Measurements from ENCODE around the gene ZNF333.

The ZNF333 gene

DNA sequence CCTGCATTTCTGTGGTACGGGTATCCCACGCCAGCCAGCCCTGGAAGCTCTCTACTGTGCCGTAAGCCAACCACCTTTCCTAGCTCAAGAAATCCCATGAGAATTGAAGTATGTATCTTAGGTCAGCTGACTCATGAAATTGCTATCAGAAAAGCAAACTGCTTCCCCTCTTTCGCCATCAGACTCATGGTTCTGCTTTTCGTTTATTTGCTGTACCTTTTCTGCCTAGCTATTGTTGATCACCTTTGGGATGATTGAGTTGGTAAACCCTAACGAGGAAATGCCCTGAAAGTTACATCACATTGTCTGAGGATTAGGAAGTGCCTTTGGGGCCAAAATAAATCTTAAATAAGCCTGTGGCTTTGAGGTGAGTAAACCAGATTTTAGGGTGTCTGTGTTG lies 15.1 kb upstream of the ZNF333 start, which contains the start of gene ADGRE3:
Gene ADGRE3, minus strand, starts transcription at position 81 of the 400 bp plus-strand sequence. Its CDS starts 74 bp downstream, at position 7.
- H3K27ac ChIP-seq (ENCODE audit: low read depth, low read length), result no peak within 1 kb of the TSS
- peaks cover 21% of the 10 kb centered on the region for H3K4me1 ChIP-seq (ENCODE audit: control insufficient read depth, low read length)
- H3K27me3 ChIP-seq (ENCODE audit: control insufficient read depth, low read length), result no peaks in the 10 kb centered on the region
- H4K20me1 ChIP-seq (ENCODE audit: control insufficient read depth, insufficient read depth, low read depth, low read length), result no peaks in the 10 kb centered on the region
- no peaks in the 10 kb centered on the region for H3F3A ChIP-seq (ENCODE audit: control insufficient read depth, insufficient read depth)
- no peak within 1 kb of the TSS for H3K4me3 ChIP-seq (ENCODE audit: low read length)
- no peaks in the 10 kb centered on the region for H3K9me2 ChIP-seq (replicated peaks; ENCODE audit: control insufficient read depth, low read length)
- no peaks in the 10 kb centered on the region for H3K36me3 ChIP-seq (ENCODE audit: control insufficient read depth, low read length)
- H3K9me3 ChIP-seq (ENCODE audit: control insufficient read depth, insufficient read depth, low read length), result no peaks in the 10 kb centered on the region
- no peak for TF ChIP-seq CTCF (IDR thresholded peaks at IDR 0.05; ENCODE audit: low read depth, low read length, poor library complexity, severe bottlenecking)
- TF ChIP-seq EZH2phosphoT487 (IDR thresholded peaks at IDR 0.05; ENCODE audit: borderline replicate concordance, low read length), result no peak
- H3K4me2 ChIP-seq (ENCODE audit: low read length), result peak within 1 kb of the TSS; percentile 7; the same call in 1 of the 2 replicates
- H3K79me2 ChIP-seq (ENCODE audit: control insufficient read depth, low read length), result no peaks in the 10 kb centered on the region

- Histone ChIP-seq H3K9me3 (ENCODE audit: control insufficient read depth, insufficient read depth, low read length) (no peaks in the 10 kb centered on the region), H4K20me1 (ENCODE audit: control insufficient read depth, insufficient read depth, low read depth, low read length) (no peaks in the 10 kb centered on the region), H3K4me2 (ENCODE audit: low read length) (no peak overlapping the region), H3K9me2 (replicated peaks; ENCODE audit: control insufficient read depth, low read length) (no peaks in the 10 kb centered on the region), H3K4me1 (ENCODE audit: control insufficient read depth, low read length) (peaks cover 21% of the 10 kb centered on the region), H3K36me3 (ENCODE audit: control insufficient read depth, low read length) (no peaks in the 10 kb centered on the region), H3K4me3 (ENCODE audit: low read length) (no peak overlapping the region), H3K27ac (ENCODE audit: low read depth, low read length) (no peak overlapping the region), H3F3A (ENCODE audit: control insufficient read depth, insufficient read depth) (no peaks in the 10 kb centered on the region), H3K79me2 (ENCODE audit: control insufficient read depth, low read length) (no peaks in the 10 kb centered on the region), H3K27me3 (ENCODE audit: control insufficient read depth, low read length) (no peaks in the 10 kb centered on the region)
- TF ChIP-seq CTCF (IDR thresholded peaks at IDR 0.05; ENCODE audit: low read depth, low read length, poor library complexity, severe bottlenecking) (no peak), EZH2phosphoT487 (IDR thresholded peaks at IDR 0.05; ENCODE audit: borderline replicate concordance, low read length) (no peak)
Observed at GRCh38 chr19:14676762-14677161, 13.1 kb upstream of the ZNF333 start.

GRCh38 chr19:14677464-14677863 lies 12.4 kb upstream of the ZNF333 start:
- Histone ChIP-seq H3K27me3 (ENCODE audit: control insufficient read depth, low read length) (no peaks in the 10 kb centered on the region), H3K4me1 (ENCODE audit: control insufficient read depth, low read length) (peaks cover 15% of the 10 kb centered on the region), H3F3A (ENCODE audit: control insufficient read depth, insufficient read depth) (no peaks in the 10 kb centered on the region), H3K9me2 (replicated peaks; ENCODE audit: control insufficient read depth, low read length) (no peaks in the 10 kb centered on the region), H3K36me3 (ENCODE audit: control insufficient read depth, low read length) (no peaks in the 10 kb centered on the region), H3K9me3 (ENCODE audit: control insufficient read depth, insufficient read depth, low read length) (no peaks in the 10 kb centered on the region), H3K4me2 (ENCODE audit: low read length) (no peak overlapping the region), H3K27ac (ENCODE audit: low read depth, low read length) (no peak overlapping the region), H4K20me1 (ENCODE audit: control insufficient read depth, insufficient read depth, low read depth, low read length) (no peaks in the 10 kb centered on the region), H3K79me2 (ENCODE audit: control insufficient read depth, low read length) (no peaks in the 10 kb centered on the region), H3K4me3 (ENCODE audit: low read length) (no peak overlapping the region)
- no peak for TF ChIP-seq EZH2phosphoT487 (IDR thresholded peaks at IDR 0.05; ENCODE audit: borderline replicate concordance, low read length)
- no peak for TF ChIP-seq CTCF (IDR thresholded peaks at IDR 0.05; ENCODE audit: low read depth, low read length, poor library complexity, severe bottlenecking)
